ENCODE results near the gene ESPN.

DNA sequence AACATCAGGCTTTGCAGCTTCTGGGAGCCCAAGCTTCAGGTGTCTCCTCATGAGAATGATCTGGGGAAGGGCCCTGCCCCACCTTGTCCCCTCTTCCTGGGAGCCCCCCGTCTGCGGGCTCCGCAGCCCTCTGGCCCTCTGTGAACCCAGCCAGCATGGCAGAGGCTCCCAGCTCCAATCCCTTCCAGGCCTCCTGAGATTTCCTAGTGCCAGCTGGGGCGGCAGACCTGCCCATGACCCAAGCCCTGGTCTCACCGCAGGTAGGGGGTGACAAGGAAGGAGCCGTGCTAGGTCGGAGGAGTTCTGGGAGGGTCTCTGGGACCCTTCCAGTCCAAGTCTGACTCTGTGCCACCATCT is 59.2 kb downstream of the ESPN start:
- TF ChIP-seq CHD2 (IDR thresholded peaks at IDR 0.05; ENCODE audit: low read length, partially characterized antibody) (no peak), POLR2AphosphoS5 (IDR thresholded peaks at IDR 0.05; ENCODE audit: low read depth, low read length) (no peak), MXI1 (IDR thresholded peaks at IDR 0.05; ENCODE audit: low read depth, low read length) (no peak), ELF1 (IDR thresholded peaks at IDR 0.05) (no peak), TCF12 (IDR thresholded peaks at IDR 0.05) (no peak), RAD21 (IDR thresholded peaks at IDR 0.05; ENCODE audit: low read length) (no peak), SIN3A (IDR thresholded peaks at IDR 0.05; ENCODE audit: borderline replicate concordance, low read depth, low read length) (no peak)
- TF ChIP-seq, protein P1, sequence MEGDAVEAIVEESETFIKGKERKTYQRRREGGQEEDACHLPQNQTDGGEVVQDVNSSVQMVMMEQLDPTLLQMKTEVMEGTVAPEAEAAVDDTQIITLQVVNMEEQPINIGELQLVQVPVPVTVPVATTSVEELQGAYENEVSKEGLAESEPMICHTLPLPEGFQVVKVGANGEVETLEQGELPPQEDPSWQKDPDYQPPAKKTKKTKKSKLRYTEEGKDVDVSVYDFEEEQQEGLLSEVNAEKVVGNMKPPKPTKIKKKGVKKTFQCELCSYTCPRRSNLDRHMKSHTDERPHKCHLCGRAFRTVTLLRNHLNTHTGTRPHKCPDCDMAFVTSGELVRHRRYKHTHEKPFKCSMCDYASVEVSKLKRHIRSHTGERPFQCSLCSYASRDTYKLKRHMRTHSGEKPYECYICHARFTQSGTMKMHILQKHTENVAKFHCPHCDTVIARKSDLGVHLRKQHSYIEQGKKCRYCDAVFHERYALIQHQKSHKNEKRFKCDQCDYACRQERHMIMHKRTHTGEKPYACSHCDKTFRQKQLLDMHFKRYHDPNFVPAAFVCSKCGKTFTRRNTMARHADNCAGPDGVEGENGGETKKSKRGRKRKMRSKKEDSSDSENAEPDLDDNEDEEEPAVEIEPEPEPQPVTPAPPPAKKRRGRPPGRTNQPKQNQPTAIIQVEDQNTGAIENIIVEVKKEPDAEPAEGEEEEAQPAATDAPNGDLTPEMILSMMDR (IDR thresholded peaks at IDR 0.05) = no peak
- TF ChIP-seq, protein P2, sequence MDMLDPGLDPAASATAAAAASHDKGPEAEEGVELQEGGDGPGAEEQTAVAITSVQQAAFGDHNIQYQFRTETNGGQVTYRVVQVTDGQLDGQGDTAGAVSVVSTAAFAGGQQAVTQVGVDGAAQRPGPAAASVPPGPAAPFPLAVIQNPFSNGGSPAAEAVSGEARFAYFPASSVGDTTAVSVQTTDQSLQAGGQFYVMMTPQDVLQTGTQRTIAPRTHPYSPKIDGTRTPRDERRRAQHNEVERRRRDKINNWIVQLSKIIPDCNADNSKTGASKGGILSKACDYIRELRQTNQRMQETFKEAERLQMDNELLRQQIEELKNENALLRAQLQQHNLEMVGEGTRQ (IDR thresholded peaks at IDR 0.05; ENCODE audit: borderline replicate concordance, low read depth, low read length) = no peak
- TF ChIP-seq, protein P3, sequence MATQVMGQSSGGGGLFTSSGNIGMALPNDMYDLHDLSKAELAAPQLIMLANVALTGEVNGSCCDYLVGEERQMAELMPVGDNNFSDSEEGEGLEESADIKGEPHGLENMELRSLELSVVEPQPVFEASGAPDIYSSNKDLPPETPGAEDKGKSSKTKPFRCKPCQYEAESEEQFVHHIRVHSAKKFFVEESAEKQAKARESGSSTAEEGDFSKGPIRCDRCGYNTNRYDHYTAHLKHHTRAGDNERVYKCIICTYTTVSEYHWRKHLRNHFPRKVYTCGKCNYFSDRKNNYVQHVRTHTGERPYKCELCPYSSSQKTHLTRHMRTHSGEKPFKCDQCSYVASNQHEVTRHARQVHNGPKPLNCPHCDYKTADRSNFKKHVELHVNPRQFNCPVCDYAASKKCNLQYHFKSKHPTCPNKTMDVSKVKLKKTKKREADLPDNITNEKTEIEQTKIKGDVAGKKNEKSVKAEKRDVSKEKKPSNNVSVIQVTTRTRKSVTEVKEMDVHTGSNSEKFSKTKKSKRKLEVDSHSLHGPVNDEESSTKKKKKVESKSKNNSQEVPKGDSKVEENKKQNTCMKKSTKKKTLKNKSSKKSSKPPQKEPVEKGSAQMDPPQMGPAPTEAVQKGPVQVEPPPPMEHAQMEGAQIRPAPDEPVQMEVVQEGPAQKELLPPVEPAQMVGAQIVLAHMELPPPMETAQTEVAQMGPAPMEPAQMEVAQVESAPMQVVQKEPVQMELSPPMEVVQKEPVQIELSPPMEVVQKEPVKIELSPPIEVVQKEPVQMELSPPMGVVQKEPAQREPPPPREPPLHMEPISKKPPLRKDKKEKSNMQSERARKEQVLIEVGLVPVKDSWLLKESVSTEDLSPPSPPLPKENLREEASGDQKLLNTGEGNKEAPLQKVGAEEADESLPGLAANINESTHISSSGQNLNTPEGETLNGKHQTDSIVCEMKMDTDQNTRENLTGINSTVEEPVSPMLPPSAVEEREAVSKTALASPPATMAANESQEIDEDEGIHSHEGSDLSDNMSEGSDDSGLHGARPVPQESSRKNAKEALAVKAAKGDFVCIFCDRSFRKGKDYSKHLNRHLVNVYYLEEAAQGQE (IDR thresholded peaks at IDR 0.05; ENCODE audit: low read depth, low read length) = no peak

Measured in SK-N-SH (cell line).